Activated naive CD8-positive, alpha-beta T cell treated with anti-CD3 and anti-CD28 coated beads, Interleukin-2, amount 50 U/mL, for 24 hours (primary cell): ENCODE measurements around the gene ABHD17C.
A peak's percentile ranks its signal among the peaks of the same experiment; 100 is the strongest.

Source experiments
- ATAC-seq: fragments of 150-1000 bp; cut with Tn5 transposase; one replicate; pipeline ENCODE4 v1.10.0; 2021
- DNase-seq: peaks from one replicate; pipeline ENCODE4 v3.0.0; 2021
- H3K27ac Mint-ChIP-seq: one replicate; pipeline ENCODE4 v1.8.0; 2021; ENCODE audit warnings: mild to moderate bottlenecking, mixed read lengths
- H3K27me3 Mint-ChIP-seq: one replicate; pipeline ENCODE4 v1.8.0; 2021; ENCODE audit warnings: mixed read lengths
- H3K36me3 Mint-ChIP-seq: one replicate; pipeline ENCODE4 v1.8.0; 2021; ENCODE audit warnings: low read depth, mixed read lengths
- H3K4me1 Mint-ChIP-seq: one replicate; pipeline ENCODE4 v1.8.0; 2021; ENCODE audit warnings: mixed read lengths
- H3K4me3 Mint-ChIP-seq: one replicate; pipeline ENCODE4 v1.8.0; 2021; ENCODE audit warnings: mild to moderate bottlenecking, moderate library complexity, mixed read lengths
- H3K9me3 Mint-ChIP-seq: one replicate; pipeline ENCODE4 v1.8.0; 2021; ENCODE audit warnings: mixed read lengths

The ABHD17C gene

DNA sequence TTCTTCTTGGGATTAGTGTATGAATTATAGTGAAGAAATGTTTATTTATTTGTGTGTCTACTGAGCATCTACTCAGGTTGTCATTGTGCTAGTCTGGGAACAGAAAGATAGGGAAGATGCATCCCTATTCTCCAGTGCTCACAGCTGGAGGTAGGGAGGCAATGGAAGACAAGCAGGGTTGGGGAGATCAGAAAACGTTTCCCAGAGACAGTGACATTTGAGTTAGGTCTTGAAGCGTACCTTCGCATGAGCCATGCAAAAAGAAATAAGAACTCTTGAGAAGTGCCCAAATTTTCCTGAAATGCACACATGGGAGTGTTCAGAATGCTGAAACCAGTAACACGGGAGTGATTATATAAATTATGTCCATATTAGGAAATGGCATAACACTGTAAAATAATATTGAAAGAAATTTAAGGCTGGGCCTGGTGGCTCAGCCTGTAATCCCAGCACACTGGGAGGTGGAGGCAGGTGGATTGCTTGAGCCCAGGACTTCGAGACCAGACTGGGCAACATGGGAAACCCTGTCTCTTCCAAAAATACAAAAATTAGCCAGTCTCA, 78.8 kb downstream of the ABHD17C start:
- Mint-ChIP-seq H3K27ac (no peak overlapping the region), H3K4me3 (no peak overlapping the region), H3K27me3 (peaks cover 14% of the 10 kb centered on the region), H3K9me3 (no peaks in the 10 kb centered on the region), H3K4me1 (peaks cover 2% of the 10 kb centered on the region), H3K36me3 (no peaks in the 10 kb centered on the region)
- ATAC-seq (no peak), DNase-seq (no peak)

DNA sequence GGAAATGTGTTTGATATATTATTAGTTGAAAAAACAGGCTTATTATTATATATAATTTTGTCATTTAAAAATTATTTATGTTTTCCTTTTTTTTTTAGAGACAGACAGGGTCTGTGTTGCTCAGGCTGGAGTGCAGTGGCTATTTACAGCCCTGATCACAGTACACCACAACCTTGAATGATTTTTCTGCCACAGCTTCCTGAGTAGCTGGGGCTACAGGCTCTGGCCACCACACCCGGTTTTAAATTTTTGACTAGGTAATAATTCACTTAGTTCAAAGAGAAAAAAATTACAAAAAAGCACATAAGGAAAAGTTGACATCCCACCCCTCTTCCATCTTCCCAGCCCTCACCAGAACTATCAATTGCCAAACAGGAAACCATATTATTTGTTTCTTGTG, 79.4 kb downstream of the ABHD17C start:
- Mint-ChIP-seq H3K27me3 (peaks cover 15% of the 10 kb centered on the region), H3K27ac (no peak overlapping the region)

DNA sequence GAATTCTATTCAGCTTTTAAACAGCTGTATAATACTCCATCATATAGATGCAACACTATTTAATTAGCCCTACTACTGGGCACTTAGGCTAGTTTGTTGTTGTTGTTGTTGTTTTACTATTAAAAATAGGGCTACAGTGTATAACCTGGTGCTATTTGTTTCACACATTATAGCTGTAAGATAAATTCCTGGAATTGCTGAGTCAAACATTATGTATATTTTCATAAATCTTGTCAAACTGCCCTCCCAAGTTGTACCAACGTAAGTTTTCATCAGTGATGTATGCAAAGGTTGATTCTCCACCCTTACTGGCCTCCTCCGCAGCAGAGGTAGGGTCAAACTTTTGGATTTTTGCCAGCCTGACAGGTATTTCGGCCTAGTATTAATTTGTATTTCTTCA, 80.2 kb downstream of the ABHD17C start:
- H3K27me3 Mint-ChIP-seq, result peaks cover 23% of the 10 kb centered on the region
- DNase-seq (no peak), ATAC-seq (no peak)
- H3K4me1 Mint-ChIP-seq, result peaks cover 9% of the 10 kb centered on the region
- no peak overlapping the region for H3K27ac Mint-ChIP-seq
- H3K4me3 Mint-ChIP-seq, result no peak overlapping the region
- H3K9me3 Mint-ChIP-seq, result no peaks in the 10 kb centered on the region
- H3K36me3 Mint-ChIP-seq, result no peaks in the 10 kb centered on the region

More for the DNA sequence above, 79.4 kb downstream of the ABHD17C start:
- DNase-seq (no peak), ATAC-seq (no peak)
- H3K4me1 Mint-ChIP-seq, result peaks cover 2% of the 10 kb centered on the region
- no peak overlapping the region for H3K4me3 Mint-ChIP-seq
- no peaks in the 10 kb centered on the region for H3K36me3 Mint-ChIP-seq
- H3K9me3 Mint-ChIP-seq, result no peaks in the 10 kb centered on the region

DNA sequence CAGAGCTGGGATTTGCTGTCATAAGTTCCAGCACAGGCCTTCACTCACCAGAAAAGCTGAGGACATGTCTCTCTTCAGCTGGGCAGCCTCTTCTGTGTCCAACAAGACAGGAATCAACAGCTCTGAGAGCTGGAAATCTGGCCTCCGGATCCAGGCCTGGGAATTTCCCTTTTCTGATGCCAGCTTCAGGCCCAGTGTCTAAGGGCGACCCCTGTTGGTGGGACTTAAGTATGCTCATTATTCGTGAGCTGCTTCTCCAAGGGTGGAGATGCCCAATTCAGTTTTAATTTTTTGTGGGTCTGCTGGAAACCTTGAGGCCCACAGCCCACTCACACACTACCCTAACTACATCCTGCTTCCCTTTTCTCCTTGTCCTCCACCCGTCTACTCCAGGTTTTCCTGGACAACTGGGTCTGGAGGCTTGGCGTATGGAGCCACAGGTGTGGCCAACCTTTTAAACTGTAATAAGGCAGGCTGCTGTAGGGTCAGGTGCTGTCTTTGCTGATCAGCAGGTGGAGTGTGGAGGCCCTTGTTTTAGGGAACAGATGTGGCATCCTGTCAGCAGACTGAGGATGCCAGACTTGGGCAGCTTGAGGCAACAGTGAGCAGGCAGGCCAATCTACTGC, 81.4 kb downstream of the ABHD17C start:
- Mint-ChIP-seq H3K4me1 (peaks cover 11% of the 10 kb centered on the region), H3K27me3 (peaks cover 34% of the 10 kb centered on the region), H3K9me3 (no peaks in the 10 kb centered on the region), H3K27ac (no peak overlapping the region), H3K36me3 (no peaks in the 10 kb centered on the region), H3K4me3 (no peak overlapping the region)
- ATAC-seq (no peak), DNase-seq (peak; percentile 73)

DNA sequence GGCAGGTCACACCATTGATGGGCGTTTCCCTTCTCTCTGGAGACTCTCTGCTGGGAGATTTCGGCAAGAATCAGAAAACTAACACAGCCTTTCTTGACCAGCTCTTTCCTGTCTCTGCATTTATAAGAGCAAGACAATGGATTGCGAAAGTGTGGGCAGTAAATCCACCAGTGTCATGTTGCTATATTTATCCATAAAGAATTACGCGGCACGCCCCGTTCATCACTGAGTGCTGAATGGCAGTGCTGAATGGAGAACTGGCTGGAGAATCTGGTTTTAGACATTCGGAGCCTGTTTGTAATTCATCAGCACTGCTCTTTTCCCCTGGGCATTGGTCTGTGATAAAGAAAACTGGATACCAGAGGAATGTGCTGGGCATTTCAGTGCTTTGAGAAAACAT, 82.0 kb downstream of the ABHD17C start:
- DNase-seq (no peak), ATAC-seq (no peak)
- Mint-ChIP-seq H3K27me3 (peaks cover 40% of the 10 kb centered on the region), H3K36me3 (no peaks in the 10 kb centered on the region), H3K4me1 (peaks cover 11% of the 10 kb centered on the region), H3K27ac (no peak overlapping the region), H3K9me3 (no peaks in the 10 kb centered on the region), H3K4me3 (no peak overlapping the region)

DNA sequence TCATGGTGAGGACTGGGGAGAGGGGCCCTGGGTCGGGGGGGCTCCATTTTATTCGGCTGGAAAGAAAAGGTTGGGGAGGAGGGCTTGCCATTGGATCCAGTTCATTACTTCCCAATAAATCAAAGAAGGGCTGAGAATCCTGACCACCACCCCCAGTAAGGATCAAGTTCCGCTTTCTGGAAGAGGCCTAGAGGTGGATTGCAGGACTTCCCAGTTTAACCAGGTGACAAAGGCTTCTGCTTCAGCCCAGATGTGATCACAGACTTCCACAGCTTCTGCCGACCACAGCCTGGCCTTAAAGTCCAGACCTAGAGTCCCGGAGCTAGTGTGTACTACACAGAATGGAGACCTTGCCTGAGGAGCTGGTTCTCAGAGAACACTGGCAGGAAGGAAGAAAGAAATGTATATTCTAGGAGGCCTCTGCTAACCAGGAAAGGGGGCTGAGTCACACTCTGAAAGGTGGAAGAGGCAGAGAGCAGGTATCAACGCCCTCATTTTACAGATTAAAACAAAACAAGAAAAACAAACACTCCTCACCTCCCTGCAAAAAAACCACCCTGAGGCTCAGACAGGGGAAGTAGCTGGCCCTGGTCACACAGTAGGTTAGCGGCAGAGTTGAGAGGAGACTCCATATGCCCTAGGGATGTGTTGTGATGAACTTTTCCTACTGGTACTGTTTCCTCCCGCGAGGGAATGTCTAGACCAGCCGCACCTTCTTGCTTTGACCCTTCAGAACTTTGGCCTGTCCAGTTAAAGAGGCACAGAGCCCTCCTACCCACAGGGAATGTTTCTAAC, 82.9 kb downstream of the ABHD17C start:
- no peak for DNase-seq
- Mint-ChIP-seq H3K27me3 (peaks cover 42% of the 10 kb centered on the region), H3K4me3 (no peak overlapping the region)

DNA sequence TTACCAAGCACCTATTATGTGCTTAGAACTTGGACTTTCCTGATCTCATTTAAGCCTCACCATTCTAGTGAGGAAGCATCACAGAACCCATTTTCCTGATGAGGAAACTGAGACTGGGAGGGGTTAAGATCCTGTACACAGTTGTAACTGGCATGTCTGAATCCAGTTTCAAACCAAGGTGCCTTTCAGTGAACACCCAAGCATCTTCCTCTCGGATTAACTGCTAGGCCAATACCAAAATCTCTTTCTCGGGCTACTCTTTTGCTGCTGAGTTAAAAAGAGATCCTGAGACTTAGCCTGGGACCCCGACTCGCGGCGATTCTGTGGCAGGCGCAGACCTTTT, 83.5 kb downstream of the ABHD17C start:
- H3K27ac Mint-ChIP-seq, result no peak overlapping the region
- ATAC-seq (no peak), DNase-seq (no peak)
- H3K36me3 Mint-ChIP-seq, result no peaks in the 10 kb centered on the region
- no peaks in the 10 kb centered on the region for H3K9me3 Mint-ChIP-seq
- H3K4me3 Mint-ChIP-seq, result no peak overlapping the region
- peaks cover 42% of the 10 kb centered on the region for H3K27me3 Mint-ChIP-seq
- peaks cover 11% of the 10 kb centered on the region for H3K4me1 Mint-ChIP-seq

More for the DNA sequence above, 82.9 kb downstream of the ABHD17C start:
- peaks cover 11% of the 10 kb centered on the region for H3K4me1 Mint-ChIP-seq
- H3K27ac Mint-ChIP-seq, result no peak overlapping the region
- ATAC-seq, result no peak
- no peaks in the 10 kb centered on the region for H3K9me3 Mint-ChIP-seq
- no peaks in the 10 kb centered on the region for H3K36me3 Mint-ChIP-seq

DNA sequence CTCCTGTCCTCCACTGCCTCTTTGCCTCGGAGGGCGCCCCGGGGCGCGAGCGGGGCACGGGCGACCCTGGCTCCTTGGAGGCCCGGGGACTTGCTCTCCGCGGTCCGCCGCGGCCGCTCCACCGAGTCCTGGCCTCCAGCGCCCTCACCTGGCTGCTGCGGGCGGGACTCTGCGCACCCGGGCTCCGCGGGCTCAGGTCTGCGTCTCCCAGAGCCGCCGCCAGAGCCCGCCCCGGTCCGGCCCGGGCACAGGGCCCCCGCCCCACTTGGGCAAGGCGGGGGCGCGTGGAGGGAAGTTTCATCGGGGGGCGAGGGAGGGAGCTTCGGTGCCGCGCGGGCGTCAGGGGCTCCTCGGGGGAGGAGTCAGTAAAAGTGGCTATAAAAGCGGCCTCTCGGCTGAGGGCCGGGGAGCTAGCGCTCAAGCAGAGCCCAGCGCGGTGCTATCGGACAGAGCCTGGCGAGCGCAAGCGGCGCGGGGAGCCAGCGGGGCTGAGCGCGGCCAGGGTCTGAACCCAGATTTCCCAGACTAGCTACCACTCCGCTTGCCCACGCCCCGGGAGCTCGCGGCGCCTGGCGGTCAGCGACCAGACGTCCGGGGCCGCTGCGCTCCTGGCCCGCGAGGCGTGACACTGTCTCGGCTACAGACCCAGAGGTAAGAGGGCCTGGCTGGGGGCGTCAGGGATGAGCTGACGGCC, 84.0 kb downstream of the ABHD17C start, which contains the start of gene CEMIP:
CEMIP (plus strand) TSS at position 407 of the 694 bp plus-strand sequence. CDS start 94,510 bp downstream, outside the sequence.
- peak within 1 kb of the TSS; percentile 70 for H3K4me3 Mint-ChIP-seq
- H3K36me3 Mint-ChIP-seq, result no peaks in the 10 kb centered on the region
- DNase-seq (peak; percentile 73), ATAC-seq (peak; percentile 73)
- H3K4me1 Mint-ChIP-seq, result peaks cover 11% of the 10 kb centered on the region
- peaks cover 42% of the 10 kb centered on the region for H3K27me3 Mint-ChIP-seq
- H3K27ac Mint-ChIP-seq, result no peak within 1 kb of the TSS
- no peaks in the 10 kb centered on the region for H3K9me3 Mint-ChIP-seq

DNA sequence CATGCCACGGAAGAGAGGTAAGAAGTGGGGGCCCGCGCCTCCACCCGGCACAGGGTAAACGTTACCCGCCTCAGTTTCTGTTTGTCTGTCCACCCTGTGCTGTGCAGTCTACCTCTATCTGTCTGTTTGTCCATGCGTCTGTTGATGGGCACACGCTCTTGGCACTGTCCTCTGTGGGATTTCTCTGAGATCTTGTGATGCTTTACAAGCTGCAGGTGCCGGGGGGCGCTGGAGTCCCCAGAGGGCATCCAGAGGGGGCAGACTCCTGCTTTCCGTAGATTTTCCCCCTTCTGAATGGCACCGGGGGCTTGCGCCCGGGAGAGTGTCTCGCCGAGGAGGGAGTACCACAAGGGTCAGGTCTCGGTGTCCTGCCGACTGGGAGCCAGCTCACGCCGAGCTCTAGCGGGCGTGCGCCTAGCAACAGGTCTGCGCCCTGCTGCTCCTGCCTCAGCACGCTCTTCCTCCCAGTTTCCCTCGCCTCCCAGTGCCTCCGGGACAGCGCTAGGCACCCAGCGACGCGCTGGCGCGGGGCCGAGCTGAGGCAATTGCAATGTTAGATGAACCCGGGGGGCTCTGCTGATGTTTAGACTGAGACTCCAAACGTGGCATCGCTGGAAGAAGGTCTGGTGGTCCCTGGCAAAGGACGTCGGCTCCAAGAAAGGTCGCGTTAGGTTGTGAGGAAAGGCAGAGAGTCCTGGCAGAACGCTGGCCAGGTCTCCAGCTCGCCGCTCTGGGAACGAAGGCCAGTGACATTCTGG, 84.7 kb downstream of the ABHD17C start:
- H3K4me3 Mint-ChIP-seq, result peak overlapping the region; percentile 70
- H3K9me3 Mint-ChIP-seq, result no peaks in the 10 kb centered on the region
- no peak overlapping the region for H3K27ac Mint-ChIP-seq
- H3K36me3 Mint-ChIP-seq, result no peaks in the 10 kb centered on the region
- peaks cover 40% of the 10 kb centered on the region for H3K27me3 Mint-ChIP-seq
- H3K4me1 Mint-ChIP-seq, result peaks cover 11% of the 10 kb centered on the region
- DNase-seq, result no peak
- no peak for ATAC-seq

DNA sequence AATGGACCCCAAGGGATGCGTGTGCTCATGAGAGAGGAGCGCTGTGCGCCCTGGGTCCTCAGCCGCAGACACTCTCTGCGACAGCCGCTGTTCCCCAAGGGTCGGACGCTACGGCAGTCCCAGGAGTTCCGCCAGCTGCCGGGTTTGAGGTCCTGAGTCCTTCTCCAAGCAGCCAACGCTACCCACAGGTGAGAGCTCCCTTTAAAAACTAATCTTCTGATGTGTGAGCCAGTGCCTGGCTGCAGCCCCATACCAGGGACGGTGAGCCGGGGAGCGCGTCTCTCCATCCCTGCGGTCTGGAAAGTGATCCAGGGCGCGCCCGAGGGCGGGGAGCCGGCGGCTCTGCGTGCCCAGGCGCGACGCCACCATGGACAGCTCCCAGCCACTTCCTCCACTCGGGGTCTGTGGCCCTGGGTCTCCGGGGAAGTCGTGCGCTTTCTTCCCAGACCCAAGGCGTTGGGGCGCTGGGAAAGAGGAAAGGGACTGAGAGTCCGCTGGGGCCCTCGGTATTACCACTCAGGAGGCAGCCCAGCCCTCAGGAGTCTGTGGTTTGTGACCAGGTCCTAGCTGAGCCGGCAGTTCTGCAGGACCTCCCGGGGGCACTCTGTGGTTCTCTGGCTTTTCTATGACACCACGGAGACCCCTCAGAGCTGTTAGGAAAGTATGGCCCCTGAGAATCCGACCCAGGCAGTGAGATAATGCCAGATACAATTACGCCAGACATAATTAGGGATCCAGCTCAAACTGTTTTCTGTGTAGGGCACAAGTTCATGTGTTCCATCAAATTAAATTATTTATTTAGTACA, 85.5 kb downstream of the ABHD17C start:
- Mint-ChIP-seq H3K4me3 (no peak overlapping the region), H3K27me3 (peaks cover 40% of the 10 kb centered on the region)
- peak; percentile 27 for DNase-seq

DNA sequence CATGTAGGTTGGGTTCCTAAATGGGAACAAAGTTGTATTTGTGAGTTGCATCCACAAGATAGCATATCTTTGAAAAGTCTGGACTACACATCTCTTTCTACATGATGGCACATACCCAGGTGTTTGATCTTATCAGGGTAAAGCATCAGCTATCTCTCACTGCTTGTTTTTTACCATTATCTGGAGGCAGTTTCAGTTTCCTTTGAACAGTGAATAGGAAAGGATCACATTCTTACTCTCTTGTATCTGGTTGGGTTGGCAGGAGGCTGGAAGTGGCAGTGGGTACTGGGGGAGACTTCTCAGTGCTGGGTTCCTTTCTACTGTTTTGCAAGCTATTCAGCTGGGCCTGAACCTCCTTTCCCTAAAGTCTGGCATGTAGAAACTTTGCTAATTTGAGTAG, 88.2 kb downstream of the ABHD17C start:
- Mint-ChIP-seq H3K4me3 (no peak overlapping the region), H3K27ac (no peak overlapping the region), H3K4me1 (peaks cover 11% of the 10 kb centered on the region), H3K36me3 (no peaks in the 10 kb centered on the region), H3K9me3 (no peaks in the 10 kb centered on the region), H3K27me3 (peaks cover 37% of the 10 kb centered on the region)
- ATAC-seq, result no peak
- no peak for DNase-seq

More for the DNA sequence above, 85.5 kb downstream of the ABHD17C start:
- Mint-ChIP-seq H3K36me3 (no peaks in the 10 kb centered on the region), H3K4me1 (peaks cover 11% of the 10 kb centered on the region), H3K9me3 (no peaks in the 10 kb centered on the region), H3K27ac (no peak overlapping the region)
- no peak for ATAC-seq

DNA sequence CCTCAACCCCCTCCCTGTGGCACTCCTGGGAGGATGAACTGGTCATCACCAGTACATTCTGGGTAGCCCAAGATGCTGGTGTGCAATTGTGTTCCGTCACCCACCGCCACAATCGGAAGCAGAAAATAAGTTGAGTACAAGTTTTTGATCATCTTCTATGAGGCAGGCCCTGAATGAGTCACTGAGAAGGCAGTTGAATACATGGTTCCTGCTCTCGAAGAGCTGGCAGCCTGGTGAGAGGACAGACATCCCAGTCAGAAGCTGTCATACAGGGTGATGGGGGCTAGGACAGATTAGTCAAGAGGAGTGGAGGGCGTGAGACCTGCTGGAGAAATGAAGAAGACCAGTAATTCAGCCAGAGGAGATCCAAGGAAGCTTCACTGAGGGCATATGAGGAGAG, 90.2 kb downstream of the ABHD17C start:
- Mint-ChIP-seq H3K27ac (no peak overlapping the region), H3K4me3 (no peak overlapping the region), H3K36me3 (no peaks in the 10 kb centered on the region), H3K4me1 (peaks cover 2% of the 10 kb centered on the region), H3K27me3 (peaks cover 31% of the 10 kb centered on the region), H3K9me3 (no peaks in the 10 kb centered on the region)
- no peak for DNase-seq
- no peak for ATAC-seq

DNA sequence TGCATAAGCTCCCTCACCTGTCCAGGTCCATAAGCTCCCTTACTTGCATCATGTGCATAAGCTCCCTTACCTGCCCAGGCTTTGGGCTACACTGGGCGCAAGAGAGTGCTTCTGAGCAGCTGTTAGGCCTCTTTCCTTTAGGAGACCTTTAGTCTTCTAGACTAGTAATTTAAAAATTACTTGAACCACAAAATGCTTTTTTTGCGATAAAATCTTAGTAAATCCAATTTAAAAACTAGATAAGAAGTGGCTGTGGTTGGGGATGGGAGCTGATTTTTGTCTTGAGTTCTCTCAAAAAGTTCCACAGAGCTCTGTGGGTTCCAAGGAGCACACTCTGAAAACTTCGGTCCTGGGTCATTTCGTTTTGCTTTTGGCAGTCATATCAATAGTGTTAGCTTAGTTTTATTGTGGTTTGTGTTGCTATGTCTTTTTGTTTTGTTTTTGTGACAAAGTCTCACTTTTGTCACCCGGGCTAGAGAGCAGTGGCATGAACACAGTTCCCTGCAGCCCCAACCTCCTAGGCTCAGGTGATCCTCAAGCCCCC, 90.8 kb downstream of the ABHD17C start:
- Mint-ChIP-seq H3K27ac (no peak overlapping the region), H3K27me3 (peaks cover 26% of the 10 kb centered on the region), H3K4me1 (no peaks in the 10 kb centered on the region), H3K9me3 (no peaks in the 10 kb centered on the region), H3K4me3 (no peak overlapping the region), H3K36me3 (no peaks in the 10 kb centered on the region)
- ATAC-seq (no peak), DNase-seq (no peak)
